Activated naive CD4-positive, alpha-beta T cell treated with anti-CD3 and anti-CD28 coated beads, Interleukin-2, amount 50 U/mL, for 16 hours (primary cell): ENCODE measurements around the gene GTF2IRD1.
"Not testable (repeated sequence)": the region's sequence is repeated elsewhere in the genome, so short reads cannot be mapped to it uniquely, and the experiment has no call there.

ENCODE experiments used
- DNase-seq: peaks from one replicate; pipeline ENCODE4 v3.0.0-alpha.2; 2020

The GTF2IRD1 gene

GRCh38 chr7:74470504-74470903 is 16.8 kb downstream of the GTF2IRD1 start:
- no peak for DNase-seq

DNA sequence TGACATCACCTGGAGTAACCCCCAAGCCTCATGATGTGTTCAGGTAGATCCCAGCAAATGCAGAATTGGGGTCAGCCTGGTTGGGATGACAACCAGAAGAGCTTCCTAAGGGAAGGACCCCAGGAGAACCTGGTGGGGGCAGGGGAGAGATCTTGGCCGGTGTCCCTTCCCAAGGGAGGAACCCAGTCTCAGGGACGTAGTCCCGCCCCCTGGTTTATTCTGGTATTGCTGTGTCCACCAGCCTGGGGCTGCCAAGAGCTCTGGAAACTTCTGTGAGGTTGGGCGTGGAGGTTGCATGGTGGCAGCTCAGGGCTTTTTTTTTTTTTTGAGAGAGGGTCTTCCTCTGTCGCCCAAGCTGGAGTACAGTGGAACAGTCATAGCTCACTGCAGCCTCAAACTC is 19.4 kb downstream of the GTF2IRD1 start:
- DNase-seq, result no peak

- no peak for DNase-seq
Measured at GRCh38 chr7:74474271-74474865, 20.7 kb downstream of the GTF2IRD1 start.

- DNase-seq, result no peak
Measured at GRCh38 chr7:74475243-74475986, 21.7 kb downstream of the GTF2IRD1 start.

- DNase-seq, result no peak
Measured at GRCh38 chr7:74475987-74476350, 22.3 kb downstream of the GTF2IRD1 start.

DNA sequence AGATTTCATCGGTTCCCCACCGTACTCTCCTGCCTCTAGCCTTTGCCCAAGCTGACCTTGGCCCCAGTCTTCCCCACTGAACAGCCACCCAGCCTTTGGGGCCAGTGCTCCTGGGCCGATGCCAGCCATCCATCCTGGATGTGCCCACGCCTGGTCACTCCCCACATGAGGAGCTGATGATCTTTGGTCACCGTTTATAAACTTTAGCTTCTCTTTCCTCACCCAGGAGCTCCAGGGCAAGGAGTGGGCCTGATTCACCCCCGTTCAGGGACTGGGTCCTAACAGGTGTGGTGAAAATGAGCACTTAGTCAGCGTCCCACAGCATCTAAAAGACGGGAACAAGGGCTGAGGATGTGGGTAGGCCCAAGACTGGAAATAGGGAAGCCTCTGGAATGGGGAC is 22.9 kb downstream of the GTF2IRD1 start:
- no peak for DNase-seq

- no peak for DNase-seq
Measured at GRCh38 chr7:74478671-74479065, 25.0 kb downstream of the GTF2IRD1 start.

- no peak for DNase-seq
Measured at GRCh38 chr7:74479066-74479781, 25.5 kb downstream of the GTF2IRD1 start.

- no peak for DNase-seq
Measured at GRCh38 chr7:74479961-74480829, 26.5 kb downstream of the GTF2IRD1 start.

GRCh38 chr7:74480861-74481417 is 27.2 kb downstream of the GTF2IRD1 start:
- DNase-seq, result no peak

GRCh38 chr7:74481458-74482196 is 27.9 kb downstream of the GTF2IRD1 start:
- no peak for DNase-seq

GRCh38 chr7:74482197-74482467 is 28.4 kb downstream of the GTF2IRD1 start:
- no peak for DNase-seq

- DNase-seq, result no peak
Measured at GRCh38 chr7:74482629-74483401, 29.1 kb downstream of the GTF2IRD1 start.

- no peak for DNase-seq
Measured at GRCh38 chr7:74483402-74484336, 30.0 kb downstream of the GTF2IRD1 start.

GRCh38 chr7:74485611-74486010 is 31.9 kb downstream of the GTF2IRD1 start:
- no peak for DNase-seq

DNA sequence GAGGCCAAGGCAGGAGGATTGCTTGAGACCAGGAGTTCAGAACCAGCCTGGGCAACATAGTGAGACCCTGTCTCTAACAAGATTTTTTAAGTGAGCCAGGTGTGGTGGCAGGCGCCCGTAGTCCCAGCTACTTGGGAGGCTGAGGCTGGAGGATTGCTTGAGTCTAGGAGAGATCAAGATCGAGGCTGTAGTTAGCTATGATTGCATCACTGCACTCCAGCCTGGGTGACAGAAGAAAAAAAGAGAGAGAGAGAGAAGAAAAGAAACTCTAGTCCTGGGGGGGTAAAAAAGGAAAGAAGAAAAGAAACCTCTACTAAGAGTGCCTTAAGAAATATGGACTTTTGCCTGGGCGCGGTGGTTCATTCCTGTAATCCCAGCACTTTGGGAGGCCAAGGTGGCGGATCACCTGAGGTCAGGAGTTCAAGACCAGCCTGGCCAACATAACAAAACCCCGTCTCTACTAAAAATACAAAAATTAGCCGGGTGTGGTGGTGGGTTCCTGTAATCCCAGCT is 34.9 kb downstream of the GTF2IRD1 start:
- DNase-seq, result not testable (repeated sequence)

DNA sequence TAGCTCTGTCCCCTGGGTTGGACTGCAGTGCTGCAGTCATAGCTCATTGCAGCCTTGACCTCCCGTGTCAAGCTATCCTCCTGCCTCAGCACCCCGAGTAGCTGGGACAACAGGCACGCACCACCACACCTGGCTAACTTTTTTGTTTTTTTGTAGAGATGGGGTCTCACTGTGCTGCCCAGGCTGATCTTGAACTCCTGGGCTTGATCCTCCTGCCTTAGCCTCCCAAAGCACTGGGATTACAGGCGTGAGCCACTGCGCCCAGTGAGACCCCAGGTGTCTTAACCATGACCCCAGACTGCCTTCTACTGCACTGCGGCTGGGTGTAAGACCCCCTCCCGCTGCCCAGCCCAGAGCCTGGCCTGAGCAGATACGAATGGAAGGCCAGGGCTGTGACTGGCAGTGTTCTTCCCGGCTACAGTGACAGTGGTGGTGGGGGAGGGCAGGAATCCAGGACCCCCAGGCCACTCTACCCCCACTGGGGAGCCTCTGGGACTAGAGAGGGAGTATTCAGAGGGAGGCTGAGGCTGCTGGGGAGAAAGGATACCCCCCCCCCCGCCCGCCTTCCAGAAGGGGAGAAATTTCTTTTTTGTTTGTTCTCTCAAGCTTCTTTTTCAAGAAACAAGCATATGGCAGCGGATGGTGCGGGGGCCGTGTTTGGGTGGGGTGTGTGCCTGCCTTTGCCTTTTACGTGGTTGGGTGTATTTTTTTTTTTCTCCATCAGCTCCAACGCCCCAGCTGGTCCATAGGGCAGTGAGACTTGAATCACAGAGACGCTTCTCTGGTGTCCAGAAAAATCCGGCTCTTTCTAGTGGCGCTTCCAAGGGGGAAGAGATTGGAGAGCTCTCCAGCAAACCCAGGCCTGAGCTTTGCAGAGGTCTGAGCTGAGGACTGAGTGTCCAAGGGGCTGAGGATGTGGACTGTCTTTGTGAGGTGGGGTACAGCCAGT is 36.6 kb downstream of the GTF2IRD1 start:
- DNase-seq, result no peak

DNA sequence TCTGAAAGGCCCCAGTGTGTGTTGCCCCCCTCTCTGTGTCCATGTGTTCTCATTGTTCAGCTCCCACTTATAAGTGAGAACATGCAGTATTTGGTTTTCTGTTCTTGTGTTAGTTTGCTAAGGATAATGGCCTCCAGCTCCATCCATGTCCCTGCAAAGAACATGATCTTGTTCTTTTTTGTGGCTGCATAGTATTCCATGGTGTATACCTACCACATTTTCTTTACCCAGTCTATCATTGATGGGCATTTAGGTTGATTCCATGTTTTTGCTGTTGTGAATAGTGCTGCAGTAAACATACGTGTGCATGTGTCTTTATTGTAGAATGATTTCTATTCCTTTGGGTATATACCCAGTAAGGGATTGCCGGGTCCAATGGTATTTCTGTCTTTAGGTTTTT is 37.8 kb downstream of the GTF2IRD1 start:
- DNase-seq, result not testable (repeated sequence)

DNA sequence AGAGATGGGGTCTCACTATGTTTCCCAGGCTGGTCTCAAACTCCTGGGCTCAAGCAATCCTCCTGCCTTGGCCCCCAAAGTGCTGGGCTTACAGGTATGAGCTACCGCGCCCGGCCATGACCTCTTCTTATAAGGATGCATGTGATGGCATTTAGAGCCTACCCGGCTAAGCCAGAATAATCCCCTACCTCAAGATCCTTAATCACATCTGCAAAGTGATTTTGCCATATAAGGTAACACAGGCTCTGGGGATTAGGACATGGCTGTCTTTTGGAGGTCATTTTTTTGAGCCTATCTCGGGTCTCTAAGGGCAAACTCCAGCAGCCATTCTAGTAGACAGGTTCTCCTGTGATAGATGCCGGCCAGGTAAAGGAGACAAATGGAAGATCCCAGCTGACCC is 39.6 kb downstream of the GTF2IRD1 start:
- DNase-seq, result no peak
